BLaER1 treated with 17β-estradiol and CSF1 and Interleukin-3, amounts not matched to agents 10 nM and 100 nM (cell line): ENCODE data around the gene DPPA4.

Experiments
- H3K27ac ChIP-seq, 11 experiments: shearing (Covaris generic); formaldehyde crosslinking; 2 replicates each; pipeline ENCODE4 v1.8.1; 2022
- H3K27me3 ChIP-seq, 11 experiments: shearing (Covaris generic); formaldehyde crosslinking; 2 replicates each; pipeline ENCODE4 v1.8.1; 2022
- H3K36me3 ChIP-seq, 11 experiments: shearing (Covaris generic); formaldehyde crosslinking; 2 replicates each; pipeline ENCODE4 v1.8.1; 2022
- H3K4me1 ChIP-seq, 10 experiments: shearing (Covaris generic); formaldehyde crosslinking; 2 replicates each; pipeline ENCODE4 v1.8.1; 2022
- H3K4me2 ChIP-seq, 11 experiments: shearing (Covaris generic); formaldehyde crosslinking; 2 replicates each; pipeline ENCODE4 v1.8.1; 2022
- H3K4me3 ChIP-seq, 10 experiments: shearing (Covaris generic); formaldehyde crosslinking; 2 replicates each; pipeline ENCODE4 v1.8.1; 2022
- H3K9ac ChIP-seq, 11 experiments: shearing (Covaris generic); formaldehyde crosslinking; 2 replicates each; pipeline ENCODE4 v1.8.1; 2022
- H3K9me3 ChIP-seq, 11 experiments: shearing (Covaris generic); formaldehyde crosslinking; replicated peaks in 1 of 11; 2 replicates each; pipeline ENCODE4 v1.8.1; 2022
- H4K20me1 ChIP-seq, 11 experiments: shearing (Covaris generic); formaldehyde crosslinking; 2 replicates each; pipeline ENCODE4 v1.8.1; 2022
- Cebpa-rat ChIP-seq, 11 experiments: shearing (Covaris generic); IDR thresholded peaks; 2 replicates each; pipeline ENCODE4 v1.8.1; 2022

DPPA4 gene

GRCh38 chr3:109316162-109316730 is 21.1 kb downstream of the DPPA4 start, which contains the start of gene DPPA2:
TSS of gene DPPA2 (minus strand) at chr3:109316517. CDS start at chr3:109314542, 1,975 bp downstream.
- Histone ChIP-seq H3K9me3 (no peaks in the 10 kb centered on the region), H3K4me1 (no peaks in the 10 kb centered on the region), H3K4me3 (no peak within 1 kb of the TSS), H3K27ac (no peak within 1 kb of the TSS), H3K4me2 (no peak within 1 kb of the TSS), H3K9ac (no peak within 1 kb of the TSS), H3K27me3 (no peaks in the 10 kb centered on the region), H3K36me3 (no peaks in the 10 kb centered on the region), H4K20me1 (no peaks in the 10 kb centered on the region)
- TF ChIP-seq Cebpa-rat (IDR thresholded peaks at IDR 0.05), result no peak

GRCh38 chr3:109313061-109313460 is 24.3 kb downstream of the DPPA4 start:
- Histone ChIP-seq H3K36me3 (no peaks in the 10 kb centered on the region), H3K9ac (no peak overlapping the region), H3K4me1 (no peaks in the 10 kb centered on the region), H3K4me2 (no peak overlapping the region), H3K27ac (no peak overlapping the region), H3K4me3 (no peak overlapping the region), H3K9me3 (no peaks in the 10 kb centered on the region), H4K20me1 (no peaks in the 10 kb centered on the region), H3K27me3 (no peaks in the 10 kb centered on the region)
- TF ChIP-seq Cebpa-rat (IDR thresholded peaks at IDR 0.05), result no peak

- Histone ChIP-seq H3K9me3 (no peaks in the 10 kb centered on the region), H3K27me3 (no peaks in the 10 kb centered on the region), H3K9ac (no peak overlapping the region), H4K20me1 (no peaks in the 10 kb centered on the region), H3K4me1 (no peaks in the 10 kb centered on the region), H3K4me2 (no peak overlapping the region), H3K4me3 (no peak overlapping the region), H3K36me3 (no peaks in the 10 kb centered on the region), H3K27ac (no peak overlapping the region)
- TF ChIP-seq Cebpa-rat (IDR thresholded peaks at IDR 0.05), result no peak
These were observed 39.9 kb downstream of the DPPA4 start for GRCh38 chr3:109297496-109297895.

GRCh38 chr3:109284071-109284470 is 53.3 kb downstream of the DPPA4 start:
- Histone ChIP-seq H3K4me3 (no peak overlapping the region), H4K20me1 (no peaks in the 10 kb centered on the region), H3K27me3 (no peaks in the 10 kb centered on the region), H3K4me1 (peaks cover 0 to 8% (median 0%) of the 10 kb centered on the region in 10 experiments; a peak in 2 of 20 replicates), H3K4me2 (no peak overlapping the region; a peak in 1 of 22 replicates), H3K36me3 (no peaks in the 10 kb centered on the region), H3K9me3 (no peaks in the 10 kb centered on the region), H3K9ac (no peak overlapping the region), H3K27ac (no peak overlapping the region)
- no peak for TF ChIP-seq Cebpa-rat (IDR thresholded peaks at IDR 0.05)

GRCh38 chr3:109278546-109278945 is 58.8 kb downstream of the DPPA4 start:
- H3K4me3 ChIP-seq, result no peak overlapping the region
- H3K4me1 ChIP-seq, result no peaks in the 10 kb centered on the region
- no peaks in the 10 kb centered on the region for H3K9me3 ChIP-seq
- H3K27ac ChIP-seq, result no peak overlapping the region
- no peak for TF ChIP-seq Cebpa-rat (IDR thresholded peaks at IDR 0.05)
- no peaks in the 10 kb centered on the region for H4K20me1 ChIP-seq
- no peaks in the 10 kb centered on the region for H3K36me3 ChIP-seq
- H3K27me3 ChIP-seq, result no peaks in the 10 kb centered on the region
- no peak overlapping the region for H3K4me2 ChIP-seq
- no peak overlapping the region for H3K9ac ChIP-seq

GRCh38 chr3:109278141-109278540 is 59.2 kb downstream of the DPPA4 start:
- TF ChIP-seq Cebpa-rat (IDR thresholded peaks at IDR 0.05), result no peak
- no peak overlapping the region for H3K9ac ChIP-seq

More at GRCh38 chr3:109278141-109278540, 59.2 kb downstream of the DPPA4 start:
- Histone ChIP-seq H3K27me3 (no peaks in the 10 kb centered on the region), H3K36me3 (no peaks in the 10 kb centered on the region), H3K4me1 (no peaks in the 10 kb centered on the region), H3K9me3 (no peaks in the 10 kb centered on the region), H3K4me3 (no peak overlapping the region), H3K4me2 (no peak overlapping the region), H4K20me1 (no peaks in the 10 kb centered on the region), H3K27ac (no peak overlapping the region)
